Stimulated activated CD4-positive, alpha-beta T cell treated with anti-CD3 and anti-CD28 coated beads, Interleukin-1b, Interleukin-23, amount 100 ng/mL, for 24 hours (primary cell): ENCODE data around the gene NUB1.

ENCODE experiments used
- DNase-seq, 4 experiments: peaks; one replicate each; pipeline ENCODE4 v3.0.0-alpha.2; 2020; ENCODE audit warnings: low read depth in 4 of 4, low spot score in 1 of 4

The NUB1 gene

DNA sequence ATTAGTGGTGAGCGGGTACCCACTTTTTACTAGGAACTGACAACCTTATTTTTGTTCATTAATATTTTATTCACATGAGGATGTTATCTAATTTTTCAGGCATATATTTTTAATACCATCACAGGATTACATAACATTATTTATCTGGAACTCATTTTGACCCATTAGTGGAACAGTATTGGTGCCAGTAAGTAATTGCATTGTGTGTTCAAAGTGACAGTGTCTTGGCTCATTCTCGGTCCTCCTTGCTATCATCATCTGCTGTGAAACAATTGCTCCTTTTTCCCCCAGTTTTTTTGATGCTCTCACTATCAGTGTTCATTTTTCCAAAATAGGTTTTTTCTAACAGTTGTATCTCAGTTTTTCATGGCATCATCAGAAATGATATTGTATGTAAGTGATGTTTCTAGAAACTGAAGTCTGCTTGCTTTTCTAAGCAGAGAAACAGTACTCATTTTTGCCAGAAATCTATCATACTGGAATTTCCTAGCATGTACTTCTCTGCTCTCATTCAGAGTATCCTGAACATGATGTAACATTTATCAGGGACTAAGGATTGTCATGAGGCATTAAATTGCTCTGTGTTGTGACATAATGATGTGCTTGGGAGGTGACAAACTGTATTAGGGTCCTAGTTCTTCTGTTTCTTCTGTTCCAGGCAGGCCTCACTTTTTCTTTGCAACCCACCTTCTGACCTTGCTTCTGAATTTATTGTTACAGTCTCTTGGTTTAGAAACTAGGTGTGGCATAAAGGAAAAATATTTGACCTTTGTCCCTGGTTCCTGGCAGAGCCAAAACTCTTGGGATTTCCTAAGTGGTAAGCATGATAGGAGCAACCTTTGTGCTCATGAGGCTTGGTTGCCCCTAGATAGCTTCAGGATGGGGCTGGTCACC lies 4.2 kb downstream of the NUB1 start:
- no peak for DNase-seq

- DNase-seq: no peak
Measured at GRCh38 chr7:151346470-151346769, 4.8 kb downstream of the NUB1 start.

GRCh38 chr7:151347200-151347599 lies 5.6 kb downstream of the NUB1 start:
- no peak for DNase-seq

GRCh38 chr7:151348970-151349369 lies 7.4 kb downstream of the NUB1 start:
- no peak for DNase-seq

GRCh38 chr7:151349507-151349853 lies 7.9 kb downstream of the NUB1 start:
- DNase-seq: no peak

GRCh38 chr7:151351027-151351426 lies 9.4 kb downstream of the NUB1 start:
- peak in 1 of 4 experiments; percentile 44 for DNase-seq

GRCh38 chr7:151351967-151352366 lies 10.4 kb downstream of the NUB1 start:
- DNase-seq: peak in 1 of 4 experiments; percentile 22

DNA sequence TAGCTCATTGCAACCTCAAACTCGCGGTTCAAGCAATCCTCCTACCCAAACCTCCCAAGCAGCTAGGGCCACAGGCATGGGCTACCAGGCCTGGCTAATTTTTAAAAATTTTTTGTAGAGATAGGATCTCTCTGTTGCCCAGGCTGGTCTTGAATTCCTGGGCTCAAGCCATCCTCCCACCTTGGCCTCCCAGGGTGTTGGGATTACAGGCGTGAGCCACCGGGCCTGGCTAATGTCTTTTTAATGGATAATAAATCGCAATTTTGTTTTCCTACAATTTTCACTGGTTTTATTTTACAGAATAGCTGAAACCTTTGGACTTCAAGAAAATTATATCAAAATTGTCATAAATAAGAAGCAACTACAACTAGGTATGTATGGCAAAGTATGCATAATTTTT lies 10.9 kb downstream of the NUB1 start:
- no peak for DNase-seq

DNA sequence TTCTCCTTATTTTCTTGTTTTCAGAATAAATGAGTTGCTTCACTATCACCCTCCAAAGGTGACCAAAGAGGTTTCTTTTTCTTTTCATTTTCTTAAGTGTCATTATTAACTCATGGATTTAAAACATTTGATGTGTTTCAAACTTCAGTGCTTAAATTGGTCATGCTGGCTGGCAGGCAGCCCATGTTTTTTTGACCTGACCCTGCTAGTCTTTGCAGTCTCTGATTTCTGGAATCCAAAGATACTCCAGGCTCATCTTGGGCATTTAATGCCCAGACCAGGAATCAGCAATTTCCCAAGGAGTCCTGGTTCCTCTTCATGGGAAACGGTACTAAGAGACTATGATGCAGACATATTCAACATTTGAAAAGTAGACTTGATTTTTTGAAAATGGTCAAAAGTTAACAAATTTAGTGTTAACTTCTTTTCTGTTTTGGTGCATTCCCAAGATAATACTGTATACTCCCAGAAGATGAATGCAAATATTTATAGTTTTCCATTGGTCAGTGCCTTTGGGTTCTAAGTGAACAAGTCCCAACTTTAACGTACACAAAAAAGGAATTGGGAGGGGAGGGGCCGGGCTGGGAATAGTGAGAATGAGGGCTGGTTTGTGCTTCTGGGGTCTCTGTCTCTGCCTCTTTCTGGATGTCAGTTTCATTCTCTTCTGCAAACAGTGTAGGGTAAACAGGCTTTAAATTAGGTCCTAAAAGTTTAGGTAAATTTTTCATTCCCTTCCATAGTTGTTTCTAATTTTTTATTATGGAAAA lies 19.8 kb downstream of the NUB1 start:
- no peak for DNase-seq

DNA sequence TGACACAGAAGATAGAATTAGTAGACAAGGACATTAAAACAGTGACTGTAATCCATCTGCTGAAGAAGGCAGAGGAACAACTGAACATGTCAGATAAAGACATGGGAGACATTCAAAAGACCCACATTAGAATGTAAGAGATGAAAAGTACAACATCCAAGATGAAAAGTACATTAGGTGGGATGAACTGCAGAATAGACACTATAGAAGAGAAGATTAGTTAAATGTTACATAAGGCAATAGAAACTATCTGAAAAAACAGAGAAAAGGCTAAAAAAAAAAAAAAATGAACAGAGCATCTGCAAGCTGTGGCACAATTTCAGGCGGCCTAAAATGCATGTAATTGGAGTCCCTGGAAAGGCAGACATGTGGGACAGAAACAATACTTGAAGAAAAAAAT lies 21.6 kb downstream of the NUB1 start:
- DNase-seq: no peak

DNA sequence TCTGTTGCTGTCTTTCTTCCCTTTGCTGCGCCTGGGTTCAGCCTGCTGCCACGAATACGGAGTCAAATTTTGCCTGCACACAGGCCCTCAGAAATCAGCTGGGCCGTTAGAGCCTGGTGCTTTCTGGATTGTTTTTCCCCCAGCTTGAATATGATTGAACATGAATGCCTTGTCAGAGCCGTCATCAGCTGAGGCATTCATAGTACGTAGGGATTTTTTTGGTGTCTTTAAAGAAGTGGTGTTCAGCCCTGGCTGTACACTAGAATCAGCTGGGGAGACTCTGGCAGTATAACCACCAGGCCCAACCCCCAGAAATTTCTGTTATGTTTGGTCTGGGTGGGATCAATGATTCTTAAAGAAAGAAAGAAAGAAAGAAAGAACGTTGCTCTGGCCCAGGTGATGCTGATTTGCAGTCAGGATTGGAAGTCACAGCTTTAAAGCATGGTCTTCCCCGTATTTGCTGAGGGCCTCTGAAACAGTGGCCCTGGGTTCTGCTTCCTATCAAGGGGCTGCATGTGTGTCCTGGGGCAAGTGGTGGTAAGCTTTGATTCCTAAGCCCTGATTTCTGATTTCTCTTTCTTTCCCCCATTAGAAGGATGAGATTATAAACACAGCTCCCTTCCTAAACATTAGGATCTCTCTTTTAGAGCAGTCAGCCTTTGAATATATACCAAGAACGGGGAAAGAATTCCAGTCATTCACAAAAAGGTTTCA lies 24.7 kb downstream of the NUB1 start:
- DNase-seq: no peak

DNA sequence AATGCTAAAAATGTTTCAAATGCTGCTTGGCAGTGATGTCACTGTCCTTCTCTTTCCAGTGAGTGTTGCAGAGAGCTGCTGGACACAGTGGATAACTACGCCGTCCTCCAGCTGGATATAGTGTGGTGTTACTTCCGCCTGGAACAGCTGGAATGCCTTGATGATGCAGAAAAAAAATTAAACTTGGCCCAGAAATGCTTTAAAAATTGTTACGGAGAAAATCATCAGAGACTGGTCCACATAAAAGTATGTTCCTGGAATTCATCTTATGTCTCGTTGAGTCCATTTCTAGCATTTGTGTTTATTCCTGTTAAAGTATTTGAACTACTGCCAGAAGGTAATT lies 25.2 kb downstream of the NUB1 start:
- DNase-seq: no peak

DNA sequence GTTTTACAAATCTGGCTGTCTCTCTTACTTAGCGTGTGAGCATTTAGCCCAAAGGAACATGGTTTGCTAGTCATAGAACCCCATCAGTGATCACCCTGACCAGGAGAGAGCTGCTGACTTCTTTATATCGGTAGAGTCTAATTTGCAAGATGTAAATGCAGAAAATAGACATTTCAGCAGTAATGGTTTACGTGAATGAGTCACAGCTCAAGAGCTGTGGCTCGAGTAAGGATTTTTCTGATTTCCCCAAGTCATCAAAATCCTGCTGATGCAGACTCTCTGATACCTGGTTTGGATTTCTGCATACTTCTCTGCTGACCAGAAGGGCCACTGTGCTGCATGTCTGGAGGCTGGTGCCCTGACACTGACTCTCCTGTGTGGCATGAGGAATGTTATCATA lies 25.7 kb downstream of the NUB1 start:
- no peak for DNase-seq

DNA sequence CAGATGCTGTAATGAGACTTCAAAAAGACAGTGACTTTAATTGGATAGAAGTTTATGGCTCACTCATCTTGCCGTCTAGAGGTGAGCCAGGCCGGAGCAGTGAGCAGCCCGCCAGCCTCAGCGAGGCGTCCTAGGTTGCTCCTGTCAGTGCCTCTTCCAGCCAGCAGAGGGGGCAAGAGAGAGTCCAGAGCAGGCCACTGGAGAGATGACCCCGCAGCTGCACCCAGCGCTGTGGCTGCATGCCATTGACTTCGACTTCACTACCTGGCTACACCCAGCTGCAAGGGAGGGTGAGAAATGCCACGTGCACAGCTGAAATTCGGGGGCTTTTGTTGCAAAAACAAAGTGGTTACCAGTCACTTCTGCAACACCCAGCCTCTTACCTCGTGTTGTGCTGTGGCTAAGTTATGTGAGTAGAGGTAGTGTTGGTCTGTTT lies 26.5 kb downstream of the NUB1 start:
- peak; percentile 62 to 71 (median 67) for DNase-seq

- DNase-seq: no peak
Measured at GRCh38 chr7:151371266-151371665, 29.7 kb downstream of the NUB1 start.

GRCh38 chr7:151372612-151373265 lies 31.1 kb downstream of the NUB1 start:
- DNase-seq: no peak

DNA sequence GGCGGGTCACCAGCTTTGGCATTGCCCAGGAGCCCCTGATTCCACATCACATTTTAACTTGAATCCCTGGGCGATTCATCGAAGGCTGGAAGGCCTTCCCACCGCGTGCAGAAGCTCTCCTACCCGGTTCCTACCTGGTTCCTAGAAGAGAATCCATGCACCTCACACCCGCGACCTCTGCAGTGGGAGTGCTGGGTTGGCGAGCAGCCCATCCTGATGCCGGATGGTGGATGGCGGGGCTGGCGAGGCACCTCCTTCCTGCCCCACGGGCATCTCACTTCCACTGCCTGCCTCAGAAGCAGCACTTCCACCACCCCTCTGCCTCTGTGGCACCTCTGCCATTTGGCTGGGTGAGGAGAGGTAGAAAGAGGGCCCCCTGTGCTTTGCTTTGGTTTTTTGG lies 32.0 kb downstream of the NUB1 start:
- DNase-seq: no peak

- DNase-seq: no peak
Measured at GRCh38 chr7:151374139-151374538, 32.5 kb downstream of the NUB1 start.

- DNase-seq: no peak
Measured at GRCh38 chr7:151374726-151375125, 33.1 kb downstream of the NUB1 start.

GRCh38 chr7:151375530-151376217 lies 34.1 kb downstream of the NUB1 start:
- no peak for DNase-seq
